SU-DHL-6 (cell line): ENCODE results near the gene TOGARAM2.

Experiments used
- H2AFZ ChIP-seq: fragments of 200-600 bp; sonication (generic); 2 replicates; pipeline ENCODE4 v1.6.1; 2014; ENCODE audit warnings: low read depth, mild to moderate bottlenecking, moderate library complexity, mixed read lengths, antibody characterized with exemption, low read length; ENCODE audit not compliant: severe bottlenecking
- H3F3A ChIP-seq: fragments of 200-600 bp; shearing (Covaris generic); 2 replicates; pipeline ENCODE4 v1.6.0; 2016; ENCODE audit warnings: antibody characterized with exemption, mild to moderate bottlenecking; ENCODE audit not compliant: insufficient read depth
- H3K27ac ChIP-seq: fragments of 200-600 bp; sonication (generic); 2 replicates; pipeline ENCODE4 v1.5.1; 2016; ENCODE audit warnings: low read depth, mild to moderate bottlenecking, low read length, moderate library complexity, mixed read lengths
- H3K27me3 ChIP-seq: fragments of 200-600 bp; sonication (generic), shearing (Covaris generic); 2 replicates; pipeline ENCODE4 v1.6.0; 2014; ENCODE audit warnings: mild to moderate bottlenecking, low read length
- H3K36me3 ChIP-seq: fragments of 200-600 bp; sonication (generic); 2 replicates; pipeline ENCODE4 v1.6.1; 2014; ENCODE audit warnings: mild to moderate bottlenecking, low read length, mixed read lengths
- H3K4me2 ChIP-seq: fragments of 300-600, 200-600 bp; shearing (Covaris generic), sonication (generic); 2 replicates; pipeline ENCODE4 v1.6.0; 2014; ENCODE audit warnings: low read length, low read depth, mild to moderate bottlenecking; ENCODE audit not compliant: poor library complexity, severe bottlenecking
- H3K4me3 ChIP-seq: fragments of 200-600 bp; sonication (generic); 2 replicates; pipeline ENCODE4 v1.5.1; 2014; ENCODE audit warnings: antibody characterized with exemption, low read length, mild to moderate bottlenecking, mixed read lengths; ENCODE audit not compliant: insufficient read depth, poor library complexity, severe bottlenecking
- H3K79me2 ChIP-seq: fragments of 200-600 bp; sonication (generic); 2 replicates; pipeline ENCODE4 v1.6.1; 2014; ENCODE audit warnings: mild to moderate bottlenecking, low read length, moderate library complexity; ENCODE audit not compliant: insufficient read depth
- H3K9ac ChIP-seq: fragments of 200-600 bp; sonication (generic); 2 replicates; pipeline ENCODE4 v1.7.0; 2014; ENCODE audit warnings: mild to moderate bottlenecking, low read length
- H3K9me2 ChIP-seq: fragments of 200-600 bp; sonication (generic); replicated peaks from 2 replicates; pipeline ENCODE4 v1.6.1; 2014; ENCODE audit warnings: low read length; ENCODE audit not compliant: insufficient read depth
- H3K9me3 ChIP-seq: fragments of 200-600 bp; sonication (generic); 2 replicates; pipeline ENCODE4 v1.6.1; 2014; ENCODE audit warnings: low read length, mixed read lengths; ENCODE audit not compliant: insufficient read depth
- H4K20me1 ChIP-seq: fragments of 200-600 bp; sonication (generic); 2 replicates; pipeline ENCODE4 v1.6.1; 2014; ENCODE audit warnings: low read depth, mild to moderate bottlenecking, antibody characterized with exemption, low read length, moderate library complexity, mixed read lengths
- EZH2phosphoT487 ChIP-seq: fragments of 200-600 bp; sonication (generic), shearing (Covaris generic); conservative IDR thresholded peaks from 2 replicates; pipeline ENCODE4 v1.6.1; 2018; ENCODE audit warnings: mild to moderate bottlenecking, antibody characterized with exemption, low read length, moderate library complexity, mixed read lengths
- TF ChIP-seq, protein P1 (sequence below): fragments of 200-600 bp; sonication (generic); IDR thresholded peaks from one replicate; pipeline ENCODE4 v1.5.1; 2017; ENCODE audit warnings: antibody characterized with exemption, mild to moderate bottlenecking, low read length, moderate library complexity; ENCODE audit not compliant: insufficient read depth, poor library complexity, severe bottlenecking

The TOGARAM2 gene

GRCh38 chr2:28955467-28955866 is 25.6 kb upstream of the TOGARAM2 start:
- TF ChIP-seq EZH2phosphoT487 = no peak
- TF ChIP-seq, protein P1, sequence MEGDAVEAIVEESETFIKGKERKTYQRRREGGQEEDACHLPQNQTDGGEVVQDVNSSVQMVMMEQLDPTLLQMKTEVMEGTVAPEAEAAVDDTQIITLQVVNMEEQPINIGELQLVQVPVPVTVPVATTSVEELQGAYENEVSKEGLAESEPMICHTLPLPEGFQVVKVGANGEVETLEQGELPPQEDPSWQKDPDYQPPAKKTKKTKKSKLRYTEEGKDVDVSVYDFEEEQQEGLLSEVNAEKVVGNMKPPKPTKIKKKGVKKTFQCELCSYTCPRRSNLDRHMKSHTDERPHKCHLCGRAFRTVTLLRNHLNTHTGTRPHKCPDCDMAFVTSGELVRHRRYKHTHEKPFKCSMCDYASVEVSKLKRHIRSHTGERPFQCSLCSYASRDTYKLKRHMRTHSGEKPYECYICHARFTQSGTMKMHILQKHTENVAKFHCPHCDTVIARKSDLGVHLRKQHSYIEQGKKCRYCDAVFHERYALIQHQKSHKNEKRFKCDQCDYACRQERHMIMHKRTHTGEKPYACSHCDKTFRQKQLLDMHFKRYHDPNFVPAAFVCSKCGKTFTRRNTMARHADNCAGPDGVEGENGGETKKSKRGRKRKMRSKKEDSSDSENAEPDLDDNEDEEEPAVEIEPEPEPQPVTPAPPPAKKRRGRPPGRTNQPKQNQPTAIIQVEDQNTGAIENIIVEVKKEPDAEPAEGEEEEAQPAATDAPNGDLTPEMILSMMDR = no peak
- Histone ChIP-seq H3K4me3 (no peak overlapping the region), H3K79me2 (no peaks in the 10 kb centered on the region), H3K4me2 (no peak overlapping the region), H4K20me1 (no peaks in the 10 kb centered on the region), H3K27me3 (no peaks in the 10 kb centered on the region), H3K27ac (no peak overlapping the region), H2AFZ (no peak overlapping the region), H3K36me3 (no peaks in the 10 kb centered on the region), H3K9me3 (no peaks in the 10 kb centered on the region), H3F3A (no peaks in the 10 kb centered on the region; the same call in 1 of the 2 replicates), H3K9ac (no peak overlapping the region), H3K9me2 (no peaks in the 10 kb centered on the region)

GRCh38 chr2:28956415-28956826 is 24.7 kb upstream of the TOGARAM2 start:
- Histone ChIP-seq H3K9me2 (no peaks in the 10 kb centered on the region), H3K4me2 (no peak overlapping the region), H3K36me3 (no peaks in the 10 kb centered on the region), H3K4me3 (no peak overlapping the region), H3K27me3 (no peaks in the 10 kb centered on the region), H3K27ac (no peak overlapping the region), H4K20me1 (no peaks in the 10 kb centered on the region), H3F3A (no peaks in the 10 kb centered on the region), H3K9ac (no peak overlapping the region), H3K79me2 (no peaks in the 10 kb centered on the region), H2AFZ (no peak overlapping the region), H3K9me3 (no peaks in the 10 kb centered on the region)
- TF ChIP-seq, protein P1 = no peak
- TF ChIP-seq EZH2phosphoT487 = no peak

DNA sequence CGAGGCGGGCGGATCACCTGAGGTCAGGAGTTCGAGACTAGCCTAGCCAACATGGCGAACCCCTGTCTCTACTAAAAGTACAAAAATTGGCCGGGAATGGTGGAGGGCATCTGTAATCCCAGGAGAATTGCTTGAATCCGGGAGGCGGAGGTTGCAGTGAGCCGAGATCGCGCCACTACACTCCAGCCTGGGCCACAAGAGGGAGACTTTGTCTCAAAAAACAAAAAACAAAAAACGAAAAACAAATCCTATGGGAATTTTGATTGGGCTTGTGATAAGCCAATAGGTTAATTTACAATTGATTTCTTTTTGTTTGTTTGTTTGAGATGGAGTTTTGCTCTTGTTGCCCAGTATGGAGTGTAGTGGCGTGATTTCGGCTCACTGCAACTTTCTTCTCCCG is 24.2 kb upstream of the TOGARAM2 start:
- no peak overlapping the region for H3K9ac ChIP-seq
- H4K20me1 ChIP-seq = no peaks in the 10 kb centered on the region
- no peaks in the 10 kb centered on the region for H3F3A ChIP-seq
- no peak overlapping the region for H3K27ac ChIP-seq
- no peak overlapping the region for H2AFZ ChIP-seq
- no peak overlapping the region for H3K4me2 ChIP-seq
- H3K9me2 ChIP-seq = no peaks in the 10 kb centered on the region
- H3K9me3 ChIP-seq = no peaks in the 10 kb centered on the region
- no peaks in the 10 kb centered on the region for H3K27me3 ChIP-seq
- H3K4me3 ChIP-seq = no peak overlapping the region
- TF ChIP-seq, protein P1 = peak; percentile 16
- no peak for TF ChIP-seq EZH2phosphoT487
- no peaks in the 10 kb centered on the region for H3K79me2 ChIP-seq
- H3K36me3 ChIP-seq = no peaks in the 10 kb centered on the region

DNA sequence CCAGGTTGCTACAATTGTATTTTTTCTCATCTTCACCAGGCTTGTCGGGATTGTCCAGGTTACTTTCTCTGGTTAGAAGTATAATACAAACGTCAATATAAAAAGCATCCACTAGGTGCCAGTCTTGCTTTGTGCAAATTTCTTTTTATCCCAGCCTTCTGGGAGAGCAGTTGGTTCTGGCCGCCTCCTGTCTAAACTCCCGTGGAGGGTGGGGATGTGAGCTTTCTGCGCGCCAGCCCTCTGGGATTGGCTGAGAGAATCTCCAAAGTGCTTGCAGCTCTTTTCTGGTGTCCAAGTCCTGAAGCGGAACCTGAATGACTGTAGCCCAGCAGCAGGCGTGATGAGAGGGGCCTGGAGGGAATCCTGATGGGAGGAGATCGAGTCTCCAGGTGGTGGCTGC is 22.4 kb upstream of the TOGARAM2 start:
- no peaks in the 10 kb centered on the region for H3F3A ChIP-seq
- no peaks in the 10 kb centered on the region for H3K79me2 ChIP-seq
- no peak overlapping the region for H2AFZ ChIP-seq
- H3K27ac ChIP-seq = no peak overlapping the region
- no peak overlapping the region for H3K4me2 ChIP-seq
- no peak overlapping the region for H3K9ac ChIP-seq
- H3K27me3 ChIP-seq = no peaks in the 10 kb centered on the region
- no peaks in the 10 kb centered on the region for H4K20me1 ChIP-seq
- no peak for TF ChIP-seq EZH2phosphoT487
- TF ChIP-seq, protein P1 = peak; percentile 52
- no peak overlapping the region for H3K4me3 ChIP-seq
- no peaks in the 10 kb centered on the region for H3K9me2 ChIP-seq
- H3K36me3 ChIP-seq = no peaks in the 10 kb centered on the region
- no peaks in the 10 kb centered on the region for H3K9me3 ChIP-seq
